GM19240 (cell line): ENCODE data around the gene PARM1.

Experiments
- DNase-seq: peaks from one replicate; pipeline ENCODE4 v3.0.0; 2011; ENCODE audit warnings: low spot score; ENCODE audit not compliant: insufficient read length

PARM1 gene

DNA sequence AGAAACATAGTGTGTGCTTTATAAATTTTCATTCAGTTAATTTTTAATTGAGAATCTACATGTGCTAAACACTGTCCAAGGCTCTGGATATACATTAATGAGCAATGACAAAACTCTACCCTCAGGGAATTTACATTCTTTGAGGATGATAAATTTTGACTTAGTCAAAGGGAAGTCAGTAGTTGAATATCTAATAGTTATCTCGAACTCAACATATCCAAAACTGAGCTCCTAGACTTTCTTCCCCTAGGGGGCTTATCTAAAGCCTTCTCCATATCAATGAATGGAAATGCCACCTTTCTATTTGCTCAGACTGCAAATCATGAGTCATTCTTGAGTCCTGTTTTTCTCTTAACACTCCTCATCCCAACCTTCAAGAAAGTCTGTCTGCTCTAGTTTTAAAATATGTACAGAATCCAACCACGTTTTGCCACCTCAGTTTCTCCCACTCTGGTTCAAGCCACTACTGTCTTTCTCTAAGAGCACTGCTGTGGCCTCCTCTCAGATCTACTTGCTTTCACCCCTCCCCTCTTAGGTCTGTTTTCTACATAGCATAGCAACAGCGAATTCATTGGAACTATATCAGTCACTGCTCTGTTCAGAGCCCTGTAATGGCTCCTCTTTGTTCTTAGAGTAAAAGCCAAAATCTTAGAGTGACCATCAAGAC is 9.5 kb downstream of the PARM1 start:
- DNase-seq: no peak

DNA sequence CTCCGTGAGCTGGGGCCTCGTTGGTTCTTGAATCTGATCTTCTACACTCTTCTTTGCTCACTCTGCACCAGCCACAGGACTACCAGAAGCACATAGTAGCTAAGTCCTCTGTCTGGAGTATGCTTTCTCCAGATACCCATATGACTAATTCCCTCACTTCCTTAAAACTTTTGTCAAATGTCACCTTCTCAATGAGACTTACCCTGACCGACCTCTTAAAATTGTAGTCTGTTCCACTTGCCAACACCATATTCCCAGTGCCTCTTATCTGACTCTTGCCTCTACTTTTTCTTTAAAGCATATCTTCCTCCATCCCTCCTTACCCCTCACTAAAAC is 10.0 kb downstream of the PARM1 start:
- no peak for DNase-seq

DNA sequence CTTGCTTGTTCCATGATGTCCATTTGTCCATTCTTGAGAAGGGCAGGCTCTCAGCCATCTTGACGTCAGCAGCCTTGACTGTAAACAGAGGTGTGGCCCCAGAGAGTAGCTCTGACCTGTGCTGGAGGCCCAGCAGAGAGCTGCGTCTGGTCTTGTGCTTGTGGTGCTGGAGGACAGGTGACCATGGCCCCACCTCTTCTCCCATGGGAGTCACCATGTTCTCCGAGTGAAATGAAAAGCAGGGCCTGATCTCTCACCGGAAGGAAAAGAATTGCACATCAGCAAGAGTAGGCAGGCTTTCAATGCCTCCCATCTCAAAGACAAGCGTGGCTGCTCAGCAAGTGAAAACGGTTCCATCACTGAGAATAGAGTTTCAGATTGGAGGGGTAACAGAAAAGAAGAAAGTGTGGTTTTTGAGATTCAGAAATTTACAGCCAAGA is 11.5 kb downstream of the PARM1 start:
- DNase-seq: no peak

GRCh38 chr4:74946196-74946595 is 13.3 kb downstream of the PARM1 start:
- DNase-seq: no peak

DNA sequence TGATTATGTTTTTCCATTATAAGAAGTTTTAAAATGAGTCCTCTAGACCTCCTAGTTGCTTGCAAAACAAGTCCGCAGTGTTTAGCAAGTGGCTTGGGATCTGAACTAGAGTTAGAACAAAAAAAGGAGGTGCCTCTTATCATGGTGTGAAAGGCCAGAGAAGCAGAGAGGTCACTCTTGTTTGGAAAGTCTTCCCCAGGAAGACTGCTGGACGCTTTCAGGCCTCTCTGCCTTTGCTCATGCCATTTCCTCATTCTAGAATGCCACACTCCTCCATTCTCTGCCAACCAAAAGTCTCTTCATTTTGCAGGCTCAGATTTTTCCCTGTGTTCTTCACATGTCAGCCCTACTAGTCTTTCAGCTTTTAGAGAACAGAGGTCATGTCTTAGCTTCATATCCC is 14.9 kb downstream of the PARM1 start:
- no peak for DNase-seq

GRCh38 chr4:74948236-74948635 is 15.3 kb downstream of the PARM1 start:
- DNase-seq: no peak

- DNase-seq: no peak
Observed at GRCh38 chr4:74950200-74950599, 17.3 kb downstream of the PARM1 start.

- DNase-seq: no peak
Observed at GRCh38 chr4:74950882-74951281, 18.0 kb downstream of the PARM1 start.

DNA sequence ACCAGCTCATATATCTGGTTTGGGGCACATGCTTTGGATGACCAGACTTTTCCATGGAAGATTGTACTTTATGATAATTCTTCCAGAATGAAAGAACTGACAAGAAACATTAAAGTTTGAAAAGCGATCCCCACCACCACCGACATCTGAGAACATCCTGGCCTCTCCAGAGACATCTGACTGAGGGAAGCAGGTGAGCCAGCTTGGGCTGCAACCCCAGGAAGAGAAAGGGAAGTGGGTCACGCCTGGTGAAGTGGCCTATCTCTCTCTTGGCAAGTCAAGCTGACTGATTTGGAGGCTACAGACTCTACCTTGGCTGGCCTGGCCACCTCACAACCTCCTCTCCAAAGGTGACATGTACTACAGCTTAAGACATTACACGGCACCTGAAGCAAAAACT is 20.7 kb downstream of the PARM1 start:
- no peak for DNase-seq

- no peak for DNase-seq
Observed at GRCh38 chr4:74958881-74959280, 26.0 kb downstream of the PARM1 start.

DNA sequence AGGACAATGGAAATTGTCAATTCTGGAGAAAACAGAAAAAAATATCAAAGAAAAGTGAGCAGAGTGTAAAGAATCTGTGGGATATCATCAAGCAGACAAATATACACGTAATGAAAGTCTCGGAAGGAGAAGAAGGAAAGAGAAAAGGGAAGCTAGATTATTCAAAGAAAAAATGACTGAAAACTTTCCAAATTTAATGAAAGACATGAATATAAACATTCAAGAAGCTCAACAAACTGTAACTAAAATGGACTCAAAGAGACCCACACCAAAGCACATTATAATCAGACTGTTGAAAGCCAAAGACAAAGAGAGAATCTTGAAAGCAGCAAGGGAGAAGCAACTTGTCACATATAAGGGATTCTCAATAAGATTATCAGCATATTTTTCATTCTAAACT is 28.3 kb downstream of the PARM1 start:
- no peak for DNase-seq

DNA sequence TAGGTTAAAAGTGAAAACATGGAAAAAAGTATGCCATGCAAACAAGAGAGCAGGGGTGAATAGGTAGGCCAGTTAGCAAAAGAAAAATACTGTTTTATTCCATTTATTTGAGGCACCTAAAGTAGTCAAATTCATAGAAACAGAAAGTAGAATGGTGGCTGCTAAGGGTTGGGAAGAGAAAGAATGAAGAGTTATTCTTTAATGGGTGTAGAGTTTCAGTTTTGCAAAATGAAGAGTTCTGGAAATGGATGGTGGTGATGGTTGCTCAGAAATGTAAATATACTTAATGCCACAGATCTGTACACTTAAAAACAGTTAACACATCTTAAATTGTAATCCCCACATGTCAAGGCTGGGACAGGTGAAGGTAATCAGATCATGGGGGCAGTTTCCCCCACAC is 29.7 kb downstream of the PARM1 start:
- no peak for DNase-seq

GRCh38 chr4:74964311-74964710 is 31.4 kb downstream of the PARM1 start:
- DNase-seq: no peak

DNA sequence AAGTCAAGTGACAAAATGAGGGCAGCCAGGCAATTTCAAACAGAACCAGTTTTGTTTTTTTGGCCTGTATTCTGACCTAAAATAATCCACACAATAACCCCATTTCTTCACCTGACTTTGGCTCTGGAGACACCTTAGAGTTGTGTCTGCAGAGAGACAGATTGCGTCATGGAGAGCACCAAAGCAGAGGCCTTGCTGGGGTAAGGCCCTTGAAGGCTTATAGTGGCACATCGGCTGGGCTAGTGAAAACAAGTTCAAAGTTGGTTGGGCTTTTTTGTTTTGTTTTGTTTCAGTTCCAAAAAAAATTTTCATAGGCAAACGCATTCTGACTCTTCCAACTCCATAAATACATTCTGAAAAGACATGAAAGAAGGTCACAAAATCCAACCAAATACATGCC is 34.4 kb downstream of the PARM1 start:
- no peak for DNase-seq

DNA sequence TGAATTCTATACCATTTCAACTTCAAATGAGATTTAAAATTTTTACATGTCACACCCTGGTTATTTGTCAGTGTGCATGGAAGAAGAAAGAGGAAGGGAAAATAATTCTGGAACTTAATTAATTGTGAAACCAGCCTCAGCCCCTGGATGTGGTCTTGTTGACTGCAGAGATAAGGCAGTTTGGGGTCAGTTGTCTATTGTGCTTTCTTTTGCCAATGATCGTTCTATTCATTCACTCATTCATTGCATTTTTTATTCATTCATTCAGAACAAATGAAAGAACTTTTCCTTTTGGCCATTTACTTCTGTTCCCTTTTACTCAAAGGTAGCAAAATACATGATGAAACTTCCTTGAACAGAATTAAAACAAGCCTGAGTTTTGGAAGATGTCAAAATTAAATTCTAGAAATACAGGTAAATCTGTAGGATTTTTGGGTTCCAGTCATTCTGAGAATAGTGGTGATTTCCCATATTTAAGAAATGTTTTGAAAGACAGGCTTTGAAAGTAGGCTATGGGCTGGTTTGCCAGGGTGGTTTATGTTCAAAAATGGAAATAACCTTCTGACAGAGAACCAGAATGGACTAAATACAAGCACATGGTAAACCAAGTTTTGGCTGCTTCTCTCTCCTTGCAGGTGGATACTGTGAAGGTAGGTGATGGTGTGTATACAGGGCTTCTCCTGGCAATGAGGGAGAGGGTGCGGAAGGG is 35.7 kb downstream of the PARM1 start:
- no peak for DNase-seq

- DNase-seq: no peak
Observed at GRCh38 chr4:74969507-74970474, 36.9 kb downstream of the PARM1 start.

GRCh38 chr4:74970577-74970976 is 37.7 kb downstream of the PARM1 start:
- no peak for DNase-seq

DNA sequence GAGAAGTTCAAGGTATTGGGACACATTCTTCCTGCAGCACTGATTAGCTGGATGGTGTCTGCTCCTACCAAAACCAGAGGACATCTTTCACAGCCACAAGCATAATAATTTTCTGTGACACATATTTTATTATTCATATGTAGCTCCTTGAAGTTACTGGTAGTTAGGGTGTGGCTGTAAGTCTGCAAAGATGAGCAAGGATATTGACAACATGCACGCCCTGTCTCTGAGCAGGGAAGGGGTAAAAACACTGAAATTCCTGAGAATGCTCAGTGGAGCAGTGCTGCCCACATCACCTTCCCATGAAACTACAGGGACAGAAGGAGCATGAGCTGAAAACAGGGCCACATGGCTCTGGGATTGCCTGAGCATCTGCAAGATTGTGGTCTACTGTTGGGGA is 38.9 kb downstream of the PARM1 start:
- DNase-seq: no peak

- no peak for DNase-seq
Observed at GRCh38 chr4:74975082-74975481, 42.2 kb downstream of the PARM1 start.

- DNase-seq: no peak
Observed at GRCh38 chr4:74975848-74976824, 43.2 kb downstream of the PARM1 start.
